Panc1 (cell line): ENCODE results near the gene UQCC5. TPM values are rescaled to one million over a fixed set of nuclear protein-coding genes. Genes with fewer than 3 reads are reported as not detected.

ENCODE experiments used
- ATAC-seq: fragments of 200-7000 bp; cut with Tn5 transposase; 2 replicates; pipeline ENCODE4 v1.9.1; 2020; ENCODE audit warnings: mild to moderate bottlenecking, moderate library complexity
- BruUV-seq: library from RNA; stranded (reverse); fragments of 400-500 nt; replicated peaks from 2 replicates; lab custom pipeline; 2021; lab: Mats Ljungman, UMichigan
- CTCF ChIA-PET: fragments of 300-600 bp; sonication (Branson Sonifier 250); formaldehyde crosslinking; loops from one replicate; lab custom pipeline; 2022; ENCODE audit warnings: antibody characterized with exemption; lab: Charles Lee
- POLR2A ChIA-PET: fragments of 300-600 bp; sonication (Branson Sonifier 250); formaldehyde crosslinking; loops from one replicate; lab custom pipeline; 2022; ENCODE audit warnings: antibody characterized with exemption; lab: Charles Lee
- DNase-seq: peaks from one replicate; pipeline ENCODE4 v3.0.0-alpha.2; 2010; ENCODE audit warnings: low read depth, low spot score
- H3K27ac ChIP-seq: 2 replicates; pipeline ENCODE4 v1.5.1; 2011; ENCODE audit warnings: mild to moderate bottlenecking, low read length, inconsistent platforms
- H3K27me3 ChIP-seq: fragments of 200-500 bp; sonication (Bioruptor generic); 2 replicates; pipeline ENCODE4 v1.6.0; 2014; ENCODE audit warnings: low read length, inconsistent platforms; ENCODE audit not compliant: control insufficient read depth, insufficient read depth
- H3K36me3 ChIP-seq: fragments of 200-500 bp; sonication (Bioruptor generic); 2 replicates; pipeline ENCODE4 v1.5.1; 2014; ENCODE audit warnings: inconsistent platforms, mild to moderate bottlenecking, low read length, moderate library complexity; ENCODE audit not compliant: control insufficient read depth, insufficient read depth
- H3K4me1 ChIP-seq: 2 replicates; pipeline ENCODE4 v1.5.1; 2011; ENCODE audit warnings: inconsistent platforms, mild to moderate bottlenecking, low read length, moderate library complexity; ENCODE audit not compliant: control insufficient read depth, insufficient read depth
- H3K4me3 ChIP-seq, 2 experiments: 2 replicates each; pipeline ENCODE4 v1.5.1; 2011 to 2012; ENCODE audit warnings: low read depth in 2 of 2, low read length in 2 of 2, mild to moderate bottlenecking in 2 of 2, inconsistent platforms in 1 of 2, moderate library complexity in 1 of 2
- H3K9me3 ChIP-seq: fragments of 200-500 bp; sonication (Bioruptor generic); 2 replicates; pipeline ENCODE4 v1.5.1; 2014; ENCODE audit warnings: low read depth, mild to moderate bottlenecking, inconsistent platforms, low read length, moderate library complexity; ENCODE audit not compliant: control insufficient read depth, insufficient read depth
- CTCF ChIP-seq: fragments of 450-650 bp; IDR thresholded peaks from 2 replicates; pipeline ENCODE4 v1.5.1; 2017; ENCODE audit warnings: mild to moderate bottlenecking
- POLR2AphosphoS5 ChIP-seq: IDR thresholded peaks from 2 replicates; pipeline ENCODE4 v1.6.1; 2012; ENCODE audit warnings: mild to moderate bottlenecking, low read depth, low read length, moderate library complexity
- REST ChIP-seq, 2 experiments: IDR thresholded peaks; 2 replicates each; pipeline ENCODE4 v1.6.1; 2011 to 2012; ENCODE audit warnings: low read depth in 2 of 2, control low read depth in 1 of 2, low read length in 1 of 2, mild to moderate bottlenecking in 1 of 2, moderate library complexity in 1 of 2; ENCODE audit not compliant: insufficient read depth in 1 of 2
- SIN3A ChIP-seq: IDR thresholded peaks from 2 replicates; pipeline ENCODE4 v1.6.1; 2012; ENCODE audit warnings: low read depth, mild to moderate bottlenecking, low read length, moderate library complexity, borderline replicate concordance; ENCODE audit not compliant: insufficient read depth
- TCF7L2 ChIP-seq: IDR thresholded peaks from 2 replicates; pipeline ENCODE4 v1.6.1; 2011; ENCODE audit warnings: mild to moderate bottlenecking, low read depth, low read length, inconsistent platforms
- in situ Hi-C: cut with HindIII; loops from 2 replicates; pipeline ENCODE4 v1.10.0; 2016; ENCODE audit warnings: low sequenced_read_pairs, low pct_unique_long_range_greater_than_20kb
- intact Hi-C: fragments of 100-400 bp; cut with micrococcal nuclease; formaldehyde crosslinking; loops from one replicate; pipeline ENCODE4 v1.10.0; 2022; ENCODE audit not compliant: unreplicated experiment
- total RNA-seq: library from RNA; stranded (reverse); gene quantifications from one replicate; pipeline ENCODE4 v1.2.1, GENCODE V29; 2021; ENCODE audit not compliant: unreplicated experiment

The UQCC5 gene
- total RNA-seq, 1 experiment from 2014 or later = 27.3 TPM

- no peaks in the 10 kb centered on the region for H3K27me3 ChIP-seq
Measured at GRCh38 chr3:52570076-52570475, 33.7 kb downstream of the UQCC5 start.

GRCh38 chr3:52572221-52572620 is 35.8 kb downstream of the UQCC5 start:
- intact Hi-C loops = no loop called here
- in situ Hi-C loops = no loop called here
- H3K4me3 ChIP-seq = no peak overlapping the region
- no peak for DNase-seq
- POLR2A ChIA-PET = interaction anchor here (0.6 kb wide), 2 partner anchors 23 to 148 kb away, joined by 3 to 6 read pairs; no protein-coding TSS in a partner anchor
- no peak overlapping the region for H3K27ac ChIP-seq
- peaks cover 7% of the 10 kb centered on the region; the same call in 1 of the 2 replicates for H3K36me3 ChIP-seq
- no peaks in the 10 kb centered on the region for H3K9me3 ChIP-seq
- TF ChIP-seq POLR2AphosphoS5 (no peak), SIN3A (no peak), TCF7L2 (no peak), CTCF (no peak), REST (IDR thresholded peaks at IDR 0.05; ENCODE audit: insufficient read depth in 1 of 2, low read depth in 2 of 2, low read length in 1 of 2) (no peak)
- CTCF ChIA-PET = no interaction called here
- no peak for ATAC-seq
- BruUV-seq = no TSS peak
- H3K27me3 ChIP-seq = no peaks in the 10 kb centered on the region
- H3K4me1 ChIP-seq = no peaks in the 10 kb centered on the region

More at GRCh38 chr3:52570076-52570475, 33.7 kb downstream of the UQCC5 start:
- ATAC-seq = no peak
- no peak for DNase-seq
- Histone ChIP-seq H3K4me1 (no peaks in the 10 kb centered on the region), H3K9me3 (no peaks in the 10 kb centered on the region), H3K36me3 (no peaks in the 10 kb centered on the region; the same call in 1 of the 2 replicates), H3K4me3 (no peak overlapping the region), H3K27ac (no peak overlapping the region)
- ChIA-PET POLR2A (no interaction called here), CTCF (no interaction called here)
- TF ChIP-seq CTCF = no peak
- no peak for TF ChIP-seq TCF7L2
- no peak for TF ChIP-seq SIN3A
- no peak for TF ChIP-seq POLR2AphosphoS5
- no peak for TF ChIP-seq REST (IDR thresholded peaks at IDR 0.05; ENCODE audit: insufficient read depth in 1 of 2, low read depth in 2 of 2, low read length in 1 of 2)
- intact Hi-C loops = no loop called here
- in situ Hi-C loops = no loop called here
- no TSS peak for BruUV-seq
